OCI-LY1 (cell line): ENCODE measurements around the gene FCRL5.

Experiments used
- H2AFZ ChIP-seq: fragments of 200-600 bp; sonication (generic), shearing (Covaris generic); 2 replicates; pipeline ENCODE4 v1.6.0; 2014; ENCODE audit warnings: antibody characterized with exemption, mild to moderate bottlenecking, low read length
- H3F3A ChIP-seq: fragments of 200-600 bp; sonication (generic), shearing (Covaris generic); 2 replicates; pipeline ENCODE4 v1.6.0; 2014; ENCODE audit warnings: mild to moderate bottlenecking, antibody characterized with exemption, low read length, moderate library complexity; ENCODE audit not compliant: insufficient read depth
- H3K27ac ChIP-seq: fragments of 200-600 bp; sonication (generic); 2 replicates; pipeline ENCODE4 v1.5.1; 2014; ENCODE audit warnings: low read length, mixed run types, mild to moderate bottlenecking, low read depth; ENCODE audit not compliant: poor library complexity, severe bottlenecking
- H3K27me3 ChIP-seq: fragments of 200-600 bp; sonication (generic); 2 replicates; pipeline ENCODE4 v1.6.0; 2014; ENCODE audit warnings: antibody characterized with exemption, mild to moderate bottlenecking, low read length, moderate library complexity; ENCODE audit not compliant: insufficient read depth
- H3K36me3 ChIP-seq: fragments of 200-600 bp; sonication (generic); 2 replicates; pipeline ENCODE4 v1.6.1; 2014; ENCODE audit warnings: mild to moderate bottlenecking, antibody characterized with exemption, low read length, moderate library complexity, mixed read lengths; ENCODE audit not compliant: insufficient read depth
- H3K4me1 ChIP-seq: fragments of 200-600 bp; sonication (generic); 2 replicates; pipeline ENCODE4 v1.5.1; 2014; ENCODE audit warnings: mild to moderate bottlenecking, low read length, moderate library complexity; ENCODE audit not compliant: insufficient read depth, severe bottlenecking
- H3K4me2 ChIP-seq: fragments of 200-600 bp; sonication (generic), shearing (Covaris generic); 2 replicates; pipeline ENCODE4 v1.6.1; 2014; ENCODE audit warnings: low read length
- H3K4me3 ChIP-seq: fragments of 200-600 bp; sonication (generic); 2 replicates; pipeline ENCODE4 v1.5.1; 2014; ENCODE audit warnings: low read length, low read depth, mild to moderate bottlenecking, mixed read lengths; ENCODE audit not compliant: poor library complexity, severe bottlenecking
- H3K79me2 ChIP-seq: fragments of 200-600 bp; shearing (Covaris generic); 2 replicates; pipeline ENCODE4 v1.6.1; 2016; ENCODE audit warnings: mixed run types, low read length, mixed read lengths; ENCODE audit not compliant: insufficient read depth
- H3K9ac ChIP-seq: fragments of 200-600 bp; sonication (generic), shearing (Covaris generic); 2 replicates; pipeline ENCODE4 v1.6.1; 2014; ENCODE audit warnings: mild to moderate bottlenecking, low read length, mixed read lengths
- H3K9me2 ChIP-seq: fragments of 200-600 bp; sonication (generic), shearing (Covaris generic); 2 replicates; pipeline ENCODE4 v1.6.1; 2014; ENCODE audit warnings: low read depth, mild to moderate bottlenecking, low read length, mixed read lengths
- H3K9me3 ChIP-seq: fragments of 200-600 bp; shearing (Covaris generic); 2 replicates; pipeline ENCODE4 v1.6.1; 2014; ENCODE audit warnings: low read length, mixed read lengths
- H4K20me1 ChIP-seq: fragments of 200-600 bp; sonication (generic), shearing (Covaris generic); 2 replicates; pipeline ENCODE4 v1.6.0; 2016; ENCODE audit warnings: mild to moderate bottlenecking, low read length; ENCODE audit not compliant: insufficient read depth
- EZH2 ChIP-seq: fragments of 200-600 bp; sonication (generic), shearing (Covaris generic); IDR thresholded peaks from 2 replicates; pipeline ENCODE4 v1.8.0; 2017; ENCODE audit warnings: borderline replicate concordance, mixed run types, mild to moderate bottlenecking, antibody characterized with exemption, low read length, moderate library complexity, mixed read lengths
- TF ChIP-seq, protein P1 (sequence below): fragments of 200-600 bp; sonication (generic), shearing (Covaris generic); IDR thresholded peaks from 2 replicates; pipeline ENCODE4 v1.5.1; 2017; ENCODE audit warnings: mild to moderate bottlenecking, antibody characterized with exemption, low read length, moderate library complexity, mixed read lengths

FCRL5 gene

DNA sequence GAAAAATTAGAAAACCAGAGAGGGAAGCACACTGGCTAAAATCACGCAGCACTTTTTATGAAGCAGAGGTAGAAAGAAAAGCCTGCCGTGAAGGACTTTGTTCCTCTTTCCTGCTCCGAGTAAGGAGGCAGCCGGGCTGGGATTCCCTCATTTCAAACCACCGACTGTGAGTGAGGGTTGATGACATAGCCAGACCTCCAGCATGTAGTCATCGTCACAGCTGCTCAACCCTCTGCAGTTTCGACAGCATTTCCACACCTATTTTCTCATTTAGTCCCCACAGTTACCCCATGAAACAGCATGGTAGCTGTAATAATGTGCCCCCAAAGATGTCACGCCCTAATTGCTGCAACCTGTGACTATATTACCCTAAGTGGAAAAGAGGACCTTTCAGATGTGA lies 35.3 kb downstream of the FCRL5 start:
- no peaks in the 10 kb centered on the region for H3F3A ChIP-seq
- no peak overlapping the region for H3K4me3 ChIP-seq
- no peaks in the 10 kb centered on the region for H3K36me3 ChIP-seq
- no peaks in the 10 kb centered on the region for H3K9me2 ChIP-seq
- H3K9me3 ChIP-seq = no peaks in the 10 kb centered on the region
- peaks cover 38% of the 10 kb centered on the region for H3K4me1 ChIP-seq
- H2AFZ ChIP-seq = no peak overlapping the region
- TF ChIP-seq EZH2 = no peak
- TF ChIP-seq, protein P1, sequence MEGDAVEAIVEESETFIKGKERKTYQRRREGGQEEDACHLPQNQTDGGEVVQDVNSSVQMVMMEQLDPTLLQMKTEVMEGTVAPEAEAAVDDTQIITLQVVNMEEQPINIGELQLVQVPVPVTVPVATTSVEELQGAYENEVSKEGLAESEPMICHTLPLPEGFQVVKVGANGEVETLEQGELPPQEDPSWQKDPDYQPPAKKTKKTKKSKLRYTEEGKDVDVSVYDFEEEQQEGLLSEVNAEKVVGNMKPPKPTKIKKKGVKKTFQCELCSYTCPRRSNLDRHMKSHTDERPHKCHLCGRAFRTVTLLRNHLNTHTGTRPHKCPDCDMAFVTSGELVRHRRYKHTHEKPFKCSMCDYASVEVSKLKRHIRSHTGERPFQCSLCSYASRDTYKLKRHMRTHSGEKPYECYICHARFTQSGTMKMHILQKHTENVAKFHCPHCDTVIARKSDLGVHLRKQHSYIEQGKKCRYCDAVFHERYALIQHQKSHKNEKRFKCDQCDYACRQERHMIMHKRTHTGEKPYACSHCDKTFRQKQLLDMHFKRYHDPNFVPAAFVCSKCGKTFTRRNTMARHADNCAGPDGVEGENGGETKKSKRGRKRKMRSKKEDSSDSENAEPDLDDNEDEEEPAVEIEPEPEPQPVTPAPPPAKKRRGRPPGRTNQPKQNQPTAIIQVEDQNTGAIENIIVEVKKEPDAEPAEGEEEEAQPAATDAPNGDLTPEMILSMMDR = no peak
- H4K20me1 ChIP-seq = no peaks in the 10 kb centered on the region
- no peaks in the 10 kb centered on the region for H3K79me2 ChIP-seq
- H3K4me2 ChIP-seq = no peak overlapping the region
- no peaks in the 10 kb centered on the region for H3K27me3 ChIP-seq
- no peak overlapping the region for H3K9ac ChIP-seq
- peak overlapping the region; percentile 12 for H3K27ac ChIP-seq

DNA sequence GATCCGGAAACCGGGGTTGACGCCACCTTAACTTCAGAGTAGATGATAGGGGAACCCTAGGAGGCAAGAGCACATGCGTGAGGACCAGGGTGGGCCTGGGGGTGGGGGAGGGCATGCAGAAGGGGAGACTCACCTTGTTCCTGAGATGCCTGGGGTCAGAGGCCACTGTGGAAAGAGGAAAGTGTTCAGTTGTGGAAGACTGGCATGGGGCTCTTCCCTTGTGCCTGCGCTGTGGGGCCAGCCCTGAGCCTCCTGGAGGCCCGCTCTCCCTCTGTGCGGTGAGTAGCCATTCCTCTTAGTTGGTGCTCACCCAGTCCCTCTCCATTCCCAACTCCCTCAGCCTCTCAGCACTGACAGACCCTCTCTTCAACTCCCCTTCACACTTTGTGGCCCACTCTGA lies 36.6 kb downstream of the FCRL5 start:
- Histone ChIP-seq H3F3A (peaks cover 11% of the 10 kb centered on the region), H4K20me1 (no peaks in the 10 kb centered on the region), H2AFZ (no peak overlapping the region), H3K79me2 (no peaks in the 10 kb centered on the region), H3K9me2 (no peaks in the 10 kb centered on the region), H3K36me3 (no peaks in the 10 kb centered on the region), H3K9me3 (no peaks in the 10 kb centered on the region), H3K4me1 (peaks cover 51% of the 10 kb centered on the region), H3K27me3 (no peaks in the 10 kb centered on the region), H3K27ac (peak overlapping the region; percentile 8), H3K9ac (no peak overlapping the region), H3K4me3 (no peak overlapping the region), H3K4me2 (no peak overlapping the region)
- TF ChIP-seq, protein P1 = no peak
- TF ChIP-seq EZH2 = no peak

DNA sequence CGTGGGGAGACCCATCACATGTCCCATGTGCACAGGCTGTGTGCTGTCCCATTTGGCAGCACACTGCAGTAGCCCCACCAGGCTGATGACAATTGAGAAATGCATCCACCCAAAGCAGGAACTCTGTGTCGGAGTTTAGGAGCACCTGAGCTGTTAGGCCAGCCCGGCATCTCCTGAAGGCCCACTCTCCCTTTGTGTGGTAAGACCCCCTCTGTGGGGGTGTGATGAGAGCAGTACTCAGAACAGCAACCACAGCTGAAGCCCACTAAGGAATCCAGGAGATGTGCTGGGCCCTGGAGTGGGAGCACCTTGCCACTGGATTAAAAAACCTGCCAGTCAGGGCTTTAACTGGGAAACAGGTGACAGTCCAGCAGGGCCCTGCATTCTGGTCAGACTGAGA lies 37.2 kb downstream of the FCRL5 start:
- no peaks in the 10 kb centered on the region for H3K27me3 ChIP-seq
- H3K79me2 ChIP-seq = no peaks in the 10 kb centered on the region
- peak overlapping the region; percentile 100 for H3K27ac ChIP-seq
- H3K9ac ChIP-seq = no peak overlapping the region
- peaks cover 57% of the 10 kb centered on the region for H3K4me1 ChIP-seq
- no peaks in the 10 kb centered on the region for H4K20me1 ChIP-seq
- no peak overlapping the region for H3K4me3 ChIP-seq
- peaks cover 11% of the 10 kb centered on the region for H3F3A ChIP-seq
- no peak overlapping the region for H2AFZ ChIP-seq
- H3K4me2 ChIP-seq = no peak overlapping the region
- H3K36me3 ChIP-seq = no peaks in the 10 kb centered on the region
- TF ChIP-seq EZH2 = no peak
- TF ChIP-seq, protein P1 = no peak
- no peaks in the 10 kb centered on the region for H3K9me2 ChIP-seq
- no peaks in the 10 kb centered on the region for H3K9me3 ChIP-seq
